Thyroid gland (tissue), 4 donors: ENCODE results near the gene ATM.

Source experiments
- POLR2A ChIP-seq, 2 donors: fragments of 450-650 bp; IDR thresholded peaks; one replicate each; pipeline ENCODE4 v1.6.1; 2017; ENCODE audit warnings: antibody characterized with exemption in 2 of 2, mild to moderate bottlenecking in 2 of 2, moderate library complexity in 1 of 2
- TF ChIP-seq, protein P1 (sequence below), 6 experiments: fragments of 200-600 bp in 3 of 6; fragments of 450-650 bp in 3 of 6; sonication (generic) in 3 of 6; IDR thresholded peaks; one replicate each; pipeline ENCODE4 v1.5.1; 2016 to 2019; ENCODE audit warnings: antibody characterized with exemption in 6 of 6, mild to moderate bottlenecking in 2 of 6, inconsistent platforms in 1 of 6, moderate library complexity in 1 of 6

DNA sequence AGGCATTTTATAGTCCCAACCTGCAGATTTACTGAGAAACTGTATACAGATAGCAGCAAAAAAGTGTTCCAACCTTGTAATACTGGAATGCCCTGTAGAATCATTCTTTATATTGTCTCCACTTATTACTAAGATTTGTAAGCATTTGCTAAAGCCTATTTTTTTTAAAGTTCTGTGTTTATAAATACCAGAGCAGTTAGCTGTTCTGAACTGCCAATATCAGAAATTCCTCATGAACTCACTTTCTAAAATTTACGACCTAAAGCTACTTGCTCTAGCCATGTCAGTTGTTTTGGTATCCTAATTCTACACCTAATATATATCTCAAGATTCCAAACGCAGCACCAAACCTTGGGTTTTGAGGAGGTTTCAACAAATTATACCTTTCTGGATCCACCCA is 141.3 kb downstream of the ATM start:
- TF ChIP-seq, protein P1, sequence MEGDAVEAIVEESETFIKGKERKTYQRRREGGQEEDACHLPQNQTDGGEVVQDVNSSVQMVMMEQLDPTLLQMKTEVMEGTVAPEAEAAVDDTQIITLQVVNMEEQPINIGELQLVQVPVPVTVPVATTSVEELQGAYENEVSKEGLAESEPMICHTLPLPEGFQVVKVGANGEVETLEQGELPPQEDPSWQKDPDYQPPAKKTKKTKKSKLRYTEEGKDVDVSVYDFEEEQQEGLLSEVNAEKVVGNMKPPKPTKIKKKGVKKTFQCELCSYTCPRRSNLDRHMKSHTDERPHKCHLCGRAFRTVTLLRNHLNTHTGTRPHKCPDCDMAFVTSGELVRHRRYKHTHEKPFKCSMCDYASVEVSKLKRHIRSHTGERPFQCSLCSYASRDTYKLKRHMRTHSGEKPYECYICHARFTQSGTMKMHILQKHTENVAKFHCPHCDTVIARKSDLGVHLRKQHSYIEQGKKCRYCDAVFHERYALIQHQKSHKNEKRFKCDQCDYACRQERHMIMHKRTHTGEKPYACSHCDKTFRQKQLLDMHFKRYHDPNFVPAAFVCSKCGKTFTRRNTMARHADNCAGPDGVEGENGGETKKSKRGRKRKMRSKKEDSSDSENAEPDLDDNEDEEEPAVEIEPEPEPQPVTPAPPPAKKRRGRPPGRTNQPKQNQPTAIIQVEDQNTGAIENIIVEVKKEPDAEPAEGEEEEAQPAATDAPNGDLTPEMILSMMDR (IDR thresholded peaks at IDR 0.05): no peak
- no peak for TF ChIP-seq POLR2A (IDR thresholded peaks at IDR 0.05)
